Measurements from ENCODE around the gene C3orf70.

C3orf70 gene

GRCh38 chr3:185051801-185052200 is 101.1 kb downstream of the C3orf70 start:
- DNase-seq (ENCODE audit: low read depth) = no peak

DNA sequence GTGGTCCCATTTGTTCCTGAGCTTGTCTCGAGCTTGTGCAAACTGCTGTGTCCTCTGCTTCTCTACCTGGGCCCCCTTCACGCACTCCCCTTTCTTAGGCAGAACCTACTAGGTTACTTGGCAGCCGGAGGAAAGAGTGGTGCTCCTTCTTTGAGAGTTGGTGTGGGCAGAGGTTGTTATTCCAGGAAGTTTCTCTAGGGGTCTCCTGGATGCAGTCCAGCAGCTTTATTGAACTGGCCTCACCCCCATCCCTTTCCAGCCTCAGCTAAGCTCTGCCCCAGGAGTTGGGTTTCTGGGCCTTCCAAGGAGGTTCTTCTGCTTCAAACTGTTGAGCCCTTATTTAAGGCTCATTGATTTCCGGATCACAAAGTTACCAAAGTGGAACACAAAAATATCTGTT is 103.2 kb downstream of the C3orf70 start:
- DNase-seq (ENCODE audit: low read depth) = no peak

DNA sequence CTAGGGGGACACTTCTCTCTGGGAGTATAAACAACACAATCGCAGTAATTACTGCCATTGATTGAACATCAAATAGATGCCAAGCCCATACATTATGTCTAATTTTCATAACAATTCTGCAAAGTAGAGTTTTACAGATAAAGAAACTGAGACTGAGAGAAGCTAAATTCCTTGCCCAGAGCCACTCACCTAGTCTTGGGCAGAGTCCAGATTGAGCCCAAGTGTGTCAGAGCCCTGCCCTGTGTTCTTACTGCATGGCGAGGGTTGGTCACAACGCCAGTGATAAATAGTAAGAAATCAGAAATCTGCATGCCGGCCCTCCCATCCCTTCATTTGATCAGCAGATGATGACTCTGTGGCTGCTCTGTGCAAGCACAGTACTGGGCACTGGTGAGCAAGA is 106.3 kb downstream of the C3orf70 start:
- DNase-seq (ENCODE audit: low read depth) = no peak

- no peak for DNase-seq (ENCODE audit: low read depth)
Observed at GRCh38 chr3:185046164-185046515, 106.7 kb downstream of the C3orf70 start.

DNA sequence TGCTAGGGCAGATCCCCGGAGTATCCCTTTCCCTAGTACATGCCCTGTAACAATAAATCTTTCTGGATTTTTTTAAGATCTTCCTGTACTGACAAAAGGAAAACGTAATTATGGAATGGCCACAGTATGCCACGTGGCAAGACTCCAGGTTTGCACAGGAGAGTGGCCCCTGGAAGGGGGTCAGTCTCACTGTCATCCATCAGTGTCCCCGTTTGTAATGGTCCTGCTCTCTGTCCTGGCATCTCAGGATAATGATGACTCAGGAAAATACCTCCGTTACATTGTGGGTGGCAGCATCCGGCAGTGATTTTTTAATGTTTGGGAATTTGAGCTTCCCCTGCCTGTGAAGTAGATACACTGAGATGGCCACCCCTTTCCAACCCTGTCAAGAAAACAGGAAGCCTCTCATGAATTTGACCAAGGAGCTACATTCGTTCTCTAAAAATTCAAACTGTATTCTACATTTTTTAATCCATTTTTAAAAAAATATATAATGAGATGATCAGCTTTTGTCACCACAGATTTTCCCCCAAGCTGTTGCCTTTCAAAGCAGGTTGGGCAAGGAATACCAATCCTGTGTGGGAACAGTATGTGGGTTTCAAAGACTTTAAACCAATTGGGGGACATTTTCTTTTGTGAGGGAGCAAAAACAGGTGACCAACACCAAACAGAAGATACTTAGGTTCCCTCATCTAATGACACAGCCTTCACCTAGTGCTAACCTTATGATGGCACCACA is 110.4 kb downstream of the C3orf70 start:
- no peak for DNase-seq (ENCODE audit: low read depth)

DNA sequence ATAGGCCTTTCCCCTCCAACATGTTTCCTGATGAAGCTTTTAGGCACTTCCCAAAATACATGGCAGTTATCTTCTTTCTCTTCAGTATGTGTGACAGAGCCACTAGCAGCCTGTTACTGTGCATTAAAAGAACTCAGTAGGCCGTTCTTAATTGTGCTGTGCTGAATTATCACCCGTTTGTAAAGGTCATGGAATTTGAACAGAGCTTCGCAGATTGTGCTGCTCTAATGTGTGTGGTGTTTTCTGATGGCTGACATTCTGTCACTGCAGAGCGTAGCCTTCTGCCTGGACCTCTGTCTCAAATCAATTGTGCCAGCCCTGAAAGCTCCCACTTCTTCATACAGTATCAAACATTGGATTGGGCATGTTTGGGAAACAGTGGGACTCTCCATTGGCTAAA is 111.3 kb downstream of the C3orf70 start:
- no peak for DNase-seq (ENCODE audit: low read depth)

GRCh38 chr3:185040425-185040824 is 112.4 kb downstream of the C3orf70 start:
- DNase-seq (ENCODE audit: low read depth) = no peak

DNA sequence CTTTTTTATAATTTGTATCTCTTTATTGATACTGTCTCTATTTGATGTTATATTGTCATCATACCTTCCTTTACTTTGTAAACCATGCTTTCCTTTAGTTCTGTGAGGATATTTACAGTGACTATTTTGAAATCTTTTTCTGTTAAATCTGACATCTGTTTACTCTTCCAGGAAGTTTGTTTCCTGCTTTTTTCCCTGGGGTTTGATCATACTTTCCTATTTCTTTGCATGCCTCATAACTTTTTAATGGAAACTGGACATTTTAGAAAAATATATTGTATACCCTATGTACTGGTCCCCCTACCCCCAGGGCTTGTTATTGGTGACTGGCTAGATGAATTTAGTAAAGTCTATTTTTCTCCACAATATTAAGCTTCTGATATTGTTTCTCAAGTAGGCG is 115.1 kb downstream of the C3orf70 start:
- no peak for DNase-seq (ENCODE audit: low read depth)

DNA sequence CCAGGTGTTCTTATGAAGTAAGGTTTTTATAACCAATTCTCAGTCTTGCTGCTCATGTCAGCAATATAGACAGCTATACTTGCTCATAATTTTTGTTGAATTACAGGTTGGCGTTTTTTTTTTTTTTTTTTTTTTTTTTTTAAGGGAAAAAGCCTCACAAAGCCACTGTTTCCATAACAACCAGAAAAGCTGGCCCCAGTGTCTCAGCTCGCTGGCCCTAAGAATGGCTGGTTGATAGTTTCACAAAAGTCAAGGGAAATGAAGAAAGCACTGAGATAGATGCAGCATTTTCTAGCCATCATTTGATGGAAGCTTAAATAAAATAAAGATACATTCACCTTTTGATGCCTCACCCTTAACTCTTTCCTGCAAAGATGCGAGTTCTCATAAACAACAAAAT is 121.9 kb downstream of the C3orf70 start:
- DNase-seq (ENCODE audit: low read depth) = no peak

DNA sequence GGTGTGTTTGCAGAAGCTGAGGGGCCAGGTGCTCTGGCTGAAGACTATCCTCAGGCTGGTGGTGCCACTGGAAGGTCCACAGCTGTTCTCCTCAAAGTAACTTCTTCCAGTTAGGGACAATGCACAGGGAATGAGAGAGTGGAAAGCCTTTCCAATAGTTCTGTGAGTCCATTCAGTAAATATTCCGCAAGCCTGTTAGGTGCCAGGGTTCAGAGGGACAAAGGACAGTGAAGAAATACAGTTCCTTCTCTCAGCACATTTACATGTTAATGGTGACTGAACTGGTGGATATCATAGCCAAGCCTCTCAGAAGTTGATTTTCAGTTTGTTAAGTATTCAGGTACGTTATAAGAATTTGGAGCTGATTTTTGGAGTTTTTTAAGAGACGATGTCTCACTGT is 122.5 kb downstream of the C3orf70 start:
- no peak for DNase-seq (ENCODE audit: low read depth)

DNA sequence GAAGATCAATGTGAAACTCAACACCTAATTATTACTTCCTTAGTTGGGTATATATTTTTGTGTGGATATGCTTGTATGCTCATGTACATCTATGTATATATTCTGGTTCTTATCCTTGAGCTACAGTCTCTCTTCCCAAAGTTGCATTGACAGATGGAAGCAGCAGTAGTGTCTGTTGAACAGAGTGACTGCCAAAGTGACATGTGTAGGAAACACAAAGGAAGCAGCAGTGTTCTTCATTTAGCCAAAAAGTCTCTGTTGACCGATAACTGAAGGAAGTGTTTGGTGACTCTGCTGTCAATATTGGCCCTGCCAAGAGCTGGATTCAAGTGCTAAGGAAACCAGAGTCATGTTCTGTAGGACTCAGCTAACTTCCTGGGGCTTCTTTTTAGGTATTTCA is 123.8 kb downstream of the C3orf70 start:
- no peak for DNase-seq (ENCODE audit: low read depth)

GRCh38 chr3:185028121-185028520 is 124.7 kb downstream of the C3orf70 start:
- no peak for DNase-seq (ENCODE audit: low read depth)

Data from GM04503 (cell line).